Measurements from ENCODE around the gene PALD1. TPM values are rescaled to one million over a fixed set of nuclear protein-coding genes. Genes with fewer than 3 reads are reported as not detected.

Gene PALD1
- polyA plus RNA-seq, 2 of the 4 experiments (the other 2 are of a cell fraction), result 3.6 to 5.5 TPM

GRCh38 chr10:70571636-70572439 is 93.3 kb downstream of the PALD1 start (continued):
- TF ChIP-seq FOSL2 (IDR thresholded peaks at IDR 0.05) (no peak), FOSL2 (CRISPR knock-in tag; IDR thresholded peaks at IDR 0.05) (no peak), CHD4 (IDR thresholded peaks at IDR 0.05; ENCODE audit: borderline replicate concordance) (no peak), HMGXB4 (CRISPR knock-in tag; IDR thresholded peaks at IDR 0.05; ENCODE audit: borderline replicate concordance) (no peak), NR3C1 (IDR thresholded peaks at IDR 0.05) (no peak), RAD21 (conservative IDR thresholded peaks at IDR 0.05 in 1 of 2, IDR thresholded peaks at IDR 0.05 in 1 of 2) (no peak)
- TF ChIP-seq, protein P1, sequence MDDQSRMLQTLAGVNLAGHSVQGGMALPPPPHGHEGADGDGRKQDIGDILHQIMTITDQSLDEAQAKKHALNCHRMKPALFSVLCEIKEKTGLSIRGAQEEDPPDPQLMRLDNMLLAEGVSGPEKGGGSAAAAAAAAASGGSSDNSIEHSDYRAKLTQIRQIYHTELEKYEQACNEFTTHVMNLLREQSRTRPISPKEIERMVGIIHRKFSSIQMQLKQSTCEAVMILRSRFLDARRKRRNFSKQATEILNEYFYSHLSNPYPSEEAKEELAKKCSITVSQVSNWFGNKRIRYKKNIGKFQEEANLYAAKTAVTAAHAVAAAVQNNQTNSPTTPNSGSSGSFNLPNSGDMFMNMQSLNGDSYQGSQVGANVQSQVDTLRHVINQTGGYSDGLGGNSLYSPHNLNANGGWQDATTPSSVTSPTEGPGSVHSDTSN (IDR thresholded peaks at IDR 0.05), result no peak
- TF ChIP-seq, protein P2, sequence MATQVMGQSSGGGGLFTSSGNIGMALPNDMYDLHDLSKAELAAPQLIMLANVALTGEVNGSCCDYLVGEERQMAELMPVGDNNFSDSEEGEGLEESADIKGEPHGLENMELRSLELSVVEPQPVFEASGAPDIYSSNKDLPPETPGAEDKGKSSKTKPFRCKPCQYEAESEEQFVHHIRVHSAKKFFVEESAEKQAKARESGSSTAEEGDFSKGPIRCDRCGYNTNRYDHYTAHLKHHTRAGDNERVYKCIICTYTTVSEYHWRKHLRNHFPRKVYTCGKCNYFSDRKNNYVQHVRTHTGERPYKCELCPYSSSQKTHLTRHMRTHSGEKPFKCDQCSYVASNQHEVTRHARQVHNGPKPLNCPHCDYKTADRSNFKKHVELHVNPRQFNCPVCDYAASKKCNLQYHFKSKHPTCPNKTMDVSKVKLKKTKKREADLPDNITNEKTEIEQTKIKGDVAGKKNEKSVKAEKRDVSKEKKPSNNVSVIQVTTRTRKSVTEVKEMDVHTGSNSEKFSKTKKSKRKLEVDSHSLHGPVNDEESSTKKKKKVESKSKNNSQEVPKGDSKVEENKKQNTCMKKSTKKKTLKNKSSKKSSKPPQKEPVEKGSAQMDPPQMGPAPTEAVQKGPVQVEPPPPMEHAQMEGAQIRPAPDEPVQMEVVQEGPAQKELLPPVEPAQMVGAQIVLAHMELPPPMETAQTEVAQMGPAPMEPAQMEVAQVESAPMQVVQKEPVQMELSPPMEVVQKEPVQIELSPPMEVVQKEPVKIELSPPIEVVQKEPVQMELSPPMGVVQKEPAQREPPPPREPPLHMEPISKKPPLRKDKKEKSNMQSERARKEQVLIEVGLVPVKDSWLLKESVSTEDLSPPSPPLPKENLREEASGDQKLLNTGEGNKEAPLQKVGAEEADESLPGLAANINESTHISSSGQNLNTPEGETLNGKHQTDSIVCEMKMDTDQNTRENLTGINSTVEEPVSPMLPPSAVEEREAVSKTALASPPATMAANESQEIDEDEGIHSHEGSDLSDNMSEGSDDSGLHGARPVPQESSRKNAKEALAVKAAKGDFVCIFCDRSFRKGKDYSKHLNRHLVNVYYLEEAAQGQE (IDR thresholded peaks at IDR 0.05), result no peak

DNA sequence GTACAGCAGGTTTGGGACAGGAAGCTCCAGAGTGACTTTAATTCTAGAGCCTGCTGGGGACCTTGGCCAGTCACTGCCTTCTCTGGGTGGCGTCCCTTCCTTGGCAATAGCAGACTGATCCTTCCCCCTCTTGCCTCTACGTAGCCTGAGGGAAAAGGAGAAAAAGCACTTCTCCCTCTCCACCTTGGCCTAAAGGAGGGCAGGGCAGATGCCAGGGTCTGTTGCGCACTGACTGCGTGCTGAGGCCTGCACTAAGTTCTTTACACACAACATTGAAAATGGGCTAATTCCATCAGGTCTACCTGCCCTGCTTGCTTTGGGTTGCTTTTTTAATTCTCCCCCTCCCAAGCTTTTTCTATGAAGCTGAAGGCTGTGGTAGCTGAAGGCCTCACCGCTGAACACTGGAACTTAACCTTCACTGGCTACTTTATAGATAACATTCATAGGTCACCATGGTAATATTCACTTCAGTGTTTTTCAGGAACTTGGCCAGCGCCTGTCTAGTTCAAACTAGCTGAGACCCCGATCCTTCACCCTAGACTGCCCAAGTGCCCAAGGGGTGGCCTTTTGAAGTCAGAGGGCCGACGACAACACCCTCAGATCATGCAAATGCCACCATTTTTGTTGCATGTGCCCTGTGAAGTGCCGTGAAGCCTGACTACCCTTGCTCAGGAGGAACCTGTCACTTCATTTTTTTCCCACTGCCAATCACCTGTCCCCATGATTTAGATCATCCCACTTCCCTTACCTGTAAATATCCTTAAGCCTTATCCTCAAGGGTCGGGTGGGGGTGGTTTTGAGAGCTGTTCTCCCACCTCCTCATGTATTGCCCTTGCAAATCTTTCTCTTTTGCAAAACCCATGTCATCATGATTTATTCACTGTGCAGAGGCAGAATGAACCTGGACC is 95.3 kb downstream of the PALD1 start:
- no peak for TF ChIP-seq HEYL (CRISPR knock-in tag; IDR thresholded peaks at IDR 0.05)
- TF ChIP-seq JUNB (IDR thresholded peaks at IDR 0.05), result no peak
- TF ChIP-seq HDAC2 (IDR thresholded peaks at IDR 0.05), result no peak
- TF ChIP-seq CEBPB (IDR thresholded peaks at IDR 0.05), result no peak
- TF ChIP-seq POLR2A (IDR thresholded peaks at IDR 0.05; ENCODE audit: low read length), result no peak
- TF ChIP-seq E2F6 (IDR thresholded peaks at IDR 0.05; ENCODE audit: borderline replicate concordance, low read depth), result no peak
- no peak for TF ChIP-seq CHD2 (IDR thresholded peaks at IDR 0.05; ENCODE audit: low read length, partially characterized antibody)
- TF ChIP-seq, protein P3, sequence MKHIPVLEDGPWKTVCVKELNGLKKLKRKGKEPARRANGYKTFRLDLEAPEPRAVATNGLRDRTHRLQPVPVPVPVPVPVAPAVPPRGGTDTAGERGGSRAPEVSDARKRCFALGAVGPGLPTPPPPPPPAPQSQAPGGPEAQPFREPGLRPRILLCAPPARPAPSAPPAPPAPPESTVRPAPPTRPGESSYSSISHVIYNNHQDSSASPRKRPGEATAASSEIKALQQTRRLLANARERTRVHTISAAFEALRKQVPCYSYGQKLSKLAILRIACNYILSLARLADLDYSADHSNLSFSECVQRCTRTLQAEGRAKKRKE (CRISPR knock-in tag; IDR thresholded peaks at IDR 0.05; ENCODE audit: low read depth), result no peak
- no peak for TF ChIP-seq JUN (IDR thresholded peaks at IDR 0.05)
- no peak for TF ChIP-seq PHF8 (IDR thresholded peaks at IDR 0.05; ENCODE audit: borderline replicate concordance, low read depth)
- no peak for TF ChIP-seq NPAS2 (CRISPR knock-in tag; IDR thresholded peaks at IDR 0.05; ENCODE audit: borderline replicate concordance)
- TF ChIP-seq EHF (CRISPR knock-in tag; IDR thresholded peaks at IDR 0.05), result no peak
- no peak for TF ChIP-seq FOSL2 (IDR thresholded peaks at IDR 0.05)
- no peak for TF ChIP-seq FOSL2 (CRISPR knock-in tag; IDR thresholded peaks at IDR 0.05)
- TF ChIP-seq KDM5A (IDR thresholded peaks at IDR 0.05), result no peak
- no peak overlapping the region for H3K4me2 ChIP-seq
- H3K27ac ChIP-seq, result no peak overlapping the region
- 85% methylated on average over 11 of the region's 11 CpGs for WGBS (ENCODE audit: missing lambda C conversion rate)
- no peak for ATAC-seq
- no peaks in the 10 kb centered on the region for H3K9me3 ChIP-seq
- 0 out of 3 replicates have a peak, but pooled peaks cover 4% of the 10 kb centered on the region for H3K4me1 ChIP-seq
- no peak for DNase-seq (ENCODE audit: low read depth in 1 of 2, low spot score in 1 of 2)
- FAIRE-seq, result no peak
- POLR2A ChIA-PET, result no interaction called here
- CTCF ChIA-PET, result interaction anchor here (0.6 to 1.4 kb wide), 4 partner anchors 12 to 33 kb away, joined by 3 to 7 read pairs (median 4); no protein-coding TSS in a partner anchor
- H3K4me3 ChIP-seq, result no peak overlapping the region

Measured in A549 (cell line).